ENCODE measurements around the gene MLLT10.
"Not testable (repeated sequence)": the region's sequence is repeated elsewhere in the genome, so short reads cannot be mapped to it uniquely, and the experiment has no call there.

The MLLT10 gene

GRCh38 chr10:21624951-21625350 is 90.9 kb downstream of the MLLT10 start:
- TF ChIP-seq, protein P1, sequence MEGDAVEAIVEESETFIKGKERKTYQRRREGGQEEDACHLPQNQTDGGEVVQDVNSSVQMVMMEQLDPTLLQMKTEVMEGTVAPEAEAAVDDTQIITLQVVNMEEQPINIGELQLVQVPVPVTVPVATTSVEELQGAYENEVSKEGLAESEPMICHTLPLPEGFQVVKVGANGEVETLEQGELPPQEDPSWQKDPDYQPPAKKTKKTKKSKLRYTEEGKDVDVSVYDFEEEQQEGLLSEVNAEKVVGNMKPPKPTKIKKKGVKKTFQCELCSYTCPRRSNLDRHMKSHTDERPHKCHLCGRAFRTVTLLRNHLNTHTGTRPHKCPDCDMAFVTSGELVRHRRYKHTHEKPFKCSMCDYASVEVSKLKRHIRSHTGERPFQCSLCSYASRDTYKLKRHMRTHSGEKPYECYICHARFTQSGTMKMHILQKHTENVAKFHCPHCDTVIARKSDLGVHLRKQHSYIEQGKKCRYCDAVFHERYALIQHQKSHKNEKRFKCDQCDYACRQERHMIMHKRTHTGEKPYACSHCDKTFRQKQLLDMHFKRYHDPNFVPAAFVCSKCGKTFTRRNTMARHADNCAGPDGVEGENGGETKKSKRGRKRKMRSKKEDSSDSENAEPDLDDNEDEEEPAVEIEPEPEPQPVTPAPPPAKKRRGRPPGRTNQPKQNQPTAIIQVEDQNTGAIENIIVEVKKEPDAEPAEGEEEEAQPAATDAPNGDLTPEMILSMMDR (IDR thresholded peaks at IDR 0.05; ENCODE audit: insufficient read depth, missing control alignments), result no peak
- FAIRE-seq, result no peak
- no peak for DNase-seq (ENCODE audit: insufficient read length, low spot score)

DNA sequence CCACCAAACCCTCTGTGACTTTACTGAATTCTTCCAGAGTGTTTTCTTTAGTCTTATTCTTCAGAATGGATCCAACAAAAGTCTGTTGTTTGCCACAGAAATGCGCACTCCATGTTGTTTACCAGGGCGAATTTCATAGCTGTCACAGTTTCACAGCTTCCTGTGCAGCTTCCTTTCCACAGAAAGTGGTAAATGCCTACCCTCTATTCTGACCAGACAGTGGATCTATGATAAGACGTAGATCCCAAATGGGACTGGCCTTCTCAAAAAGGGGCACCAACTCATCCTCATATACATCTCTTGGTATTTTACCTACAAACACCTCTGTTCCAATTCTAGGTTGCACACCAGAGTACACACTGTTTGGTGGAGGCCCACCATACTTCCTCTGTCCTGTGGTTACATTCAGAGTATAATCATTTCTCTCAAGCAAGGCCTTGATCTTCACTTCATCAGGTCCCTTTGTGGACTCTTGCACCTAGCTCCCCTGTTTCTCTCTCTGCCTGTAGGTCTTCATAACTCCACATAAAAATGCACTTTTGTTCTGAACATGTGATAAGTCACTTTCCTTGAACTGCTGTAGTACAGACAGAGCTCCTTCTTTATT is 91.7 kb downstream of the MLLT10 start:
- DNase-seq (ENCODE audit: insufficient read length, low spot score), result no peak
- TF ChIP-seq, protein P1 (IDR thresholded peaks at IDR 0.05; ENCODE audit: insufficient read depth, missing control alignments), result no peak
- FAIRE-seq, result no peak

DNA sequence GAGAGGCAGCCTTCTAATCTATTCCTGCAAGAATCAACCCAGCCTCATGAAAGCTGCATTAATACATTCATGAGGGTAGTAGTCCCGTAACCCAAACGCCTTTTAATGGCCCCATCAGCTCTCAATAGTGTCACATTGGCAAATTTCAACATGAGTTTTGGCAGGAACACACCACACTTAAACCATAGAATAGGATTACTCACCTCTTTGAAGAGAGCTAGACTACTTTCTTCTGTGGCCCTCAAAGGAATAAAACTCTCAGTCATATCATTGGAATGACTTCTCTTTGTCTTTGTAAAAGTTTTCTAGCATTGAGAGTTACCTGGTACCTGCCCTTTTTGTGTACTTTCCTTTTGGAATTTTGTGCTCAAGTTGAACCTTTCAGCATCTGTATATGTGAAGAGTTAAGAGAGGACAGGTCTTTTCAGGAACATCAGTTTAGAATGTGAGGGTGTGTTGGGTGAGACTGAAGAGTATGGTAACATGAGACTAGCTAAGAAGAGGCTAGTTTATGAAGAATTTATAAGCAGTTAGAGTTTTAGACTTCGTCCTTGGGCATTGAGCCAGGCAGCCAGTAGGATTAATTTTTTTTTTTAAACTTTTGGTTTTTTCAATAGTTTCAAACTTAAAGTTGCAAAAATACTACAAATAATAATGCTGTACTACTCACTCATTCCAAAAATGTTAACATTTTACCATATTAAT is 92.6 kb downstream of the MLLT10 start:
- TF ChIP-seq, protein P1 (IDR thresholded peaks at IDR 0.05; ENCODE audit: insufficient read depth, missing control alignments), result no peak
- FAIRE-seq, result no peak

GRCh38 chr10:21627331-21627730 is 93.3 kb downstream of the MLLT10 start:
- TF ChIP-seq, protein P1 (IDR thresholded peaks at IDR 0.05; ENCODE audit: insufficient read depth, missing control alignments), result no peak
- FAIRE-seq (no peak), DNase-seq (ENCODE audit: insufficient read length, low spot score) (no peak)

More for the DNA sequence above, 92.6 kb downstream of the MLLT10 start:
- DNase-seq (ENCODE audit: insufficient read length, low spot score), result no peak

DNA sequence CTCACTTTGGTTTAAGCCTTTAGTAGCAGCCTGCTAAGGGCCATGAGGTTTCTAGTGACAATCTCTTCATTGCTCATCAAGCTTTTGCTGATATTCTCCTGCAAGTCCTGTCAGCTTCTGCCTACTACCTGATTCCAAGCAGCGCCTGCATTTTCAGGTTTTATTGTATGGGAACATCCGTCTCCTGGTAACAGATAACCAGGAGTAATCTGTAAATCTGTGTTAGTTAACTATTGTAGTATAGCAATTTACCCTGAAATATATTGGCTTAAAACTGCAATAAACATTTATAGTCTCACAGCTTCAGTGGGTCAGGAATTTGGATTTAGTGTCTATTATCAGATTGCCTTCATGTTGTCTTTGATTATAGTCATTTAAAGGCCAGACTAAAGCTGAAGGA is 94.0 kb downstream of the MLLT10 start:
- FAIRE-seq, result no peak

GRCh38 chr10:21628645-21629044 is 94.6 kb downstream of the MLLT10 start:
- not testable (repeated sequence) for DNase-seq (ENCODE audit: insufficient read length, low spot score); FAIRE-seq

More for the DNA sequence above, 94.0 kb downstream of the MLLT10 start:
- TF ChIP-seq, protein P1 (IDR thresholded peaks at IDR 0.05; ENCODE audit: insufficient read depth, missing control alignments), result no peak
- DNase-seq (ENCODE audit: insufficient read length, low spot score), result no peak

- no peak for FAIRE-seq
Observed at GRCh38 chr10:21634599-21635365, 100.8 kb downstream of the MLLT10 start.

More at GRCh38 chr10:21634599-21635365, 100.8 kb downstream of the MLLT10 start:
- TF ChIP-seq, protein P1 (IDR thresholded peaks at IDR 0.05; ENCODE audit: insufficient read depth, missing control alignments), result no peak
- no peak for DNase-seq (ENCODE audit: insufficient read length, low spot score)

Data from D721Med (cell line).